K562 treated with DMSO at 1 percent for 24 hours (cell line): Measurements from ENCODE around the gene ATF7. TPM values are rescaled to one million over a fixed set of nuclear protein-coding genes. Genes with fewer than 3 reads are reported as not detected.

Experiments
- total RNA-seq: library from RNA; unstranded; fragments of 300-600 nt; gene quantifications from 2 replicates; pipeline ENCODE4 v1.2.3, GENCODE V29; 2022; ENCODE audit warnings: low read depth; ENCODE audit not compliant: insufficient read depth

The ATF7 gene
- total RNA-seq: 9.2 and 11.3 TPM in 2 replicates

DNA sequence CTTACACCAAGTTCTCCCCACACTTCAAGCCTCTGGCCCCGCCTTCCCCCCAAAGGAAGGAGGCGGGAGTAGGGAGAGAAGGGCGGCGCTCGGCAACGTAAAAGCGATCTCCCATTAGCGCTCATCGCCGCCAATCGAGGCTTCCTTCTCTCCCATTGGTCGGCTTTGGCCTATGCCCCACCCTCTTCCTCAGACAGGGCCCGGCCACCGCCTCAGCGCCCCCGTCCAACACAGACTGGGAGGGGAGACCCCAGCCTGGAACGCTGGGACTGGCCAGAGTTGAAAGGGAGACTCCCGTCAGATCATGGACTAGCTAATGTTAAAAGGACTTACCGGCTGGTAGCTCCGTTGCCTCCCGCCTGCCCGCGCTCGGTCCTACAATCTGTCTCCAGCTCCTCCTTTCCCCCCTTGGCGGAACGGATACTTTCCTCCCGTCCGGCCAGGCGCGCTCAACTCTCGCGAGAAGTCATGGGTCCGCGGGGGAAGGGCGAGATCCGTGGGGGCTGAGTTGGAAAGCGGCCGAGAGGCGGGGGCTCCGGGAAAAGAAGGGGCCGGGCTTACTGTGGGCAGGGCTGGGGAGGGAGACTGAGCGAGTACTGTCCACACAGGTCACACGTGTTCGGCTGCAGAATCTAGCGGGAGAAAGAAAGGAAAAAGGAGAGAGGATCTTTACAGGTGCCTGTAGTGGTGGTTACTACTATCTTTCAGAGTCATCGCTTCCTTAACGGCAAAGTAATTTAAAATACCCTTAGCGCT lies at the start of gene ATF7:
TSS of gene ATF7 (minus strand) at position 437 of the 756 bp plus-strand sequence. CDS start 25,382 bp downstream, outside the sequence.

DNA sequence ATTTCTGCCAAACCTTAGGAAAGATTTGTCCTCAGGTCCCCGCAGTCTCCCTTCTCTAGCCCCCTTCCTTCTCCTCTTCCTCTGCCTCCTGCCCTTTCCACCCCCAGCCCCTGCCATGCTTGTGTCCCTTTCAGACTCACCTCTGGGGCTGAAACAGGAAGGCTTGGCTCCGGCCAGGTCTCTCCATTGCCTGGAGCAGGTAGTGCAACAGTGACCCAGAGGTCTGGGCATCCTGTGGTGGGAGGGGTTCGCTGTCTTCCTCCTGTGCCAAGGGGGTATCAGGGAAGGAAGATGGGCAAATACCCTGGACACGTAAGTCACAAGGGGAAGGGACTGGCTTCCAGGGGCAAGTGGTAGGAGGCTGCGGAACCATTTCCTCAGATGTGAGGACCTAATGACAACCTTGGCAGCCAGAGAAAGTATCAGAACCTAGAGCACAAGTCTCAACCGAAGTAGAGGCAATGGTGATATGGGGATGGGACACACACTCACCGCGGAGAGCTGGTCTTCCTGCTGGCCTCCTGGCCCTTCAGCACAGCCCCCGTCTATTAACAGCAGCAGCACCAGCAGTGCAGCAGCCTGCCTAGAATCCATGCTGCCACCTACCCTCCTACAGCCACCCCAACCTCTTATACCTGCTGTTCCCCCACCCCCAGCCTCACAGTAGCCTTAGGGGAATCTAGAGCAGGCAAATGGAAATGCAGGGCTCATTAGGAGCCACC lies 119.1 kb downstream of the ATF7 start, which contains the start of gene NPFF:
TSS of gene NPFF (minus strand) at position 604 of the 722 bp plus-strand sequence. CDS start at position 594, 10 bp downstream.

DNA sequence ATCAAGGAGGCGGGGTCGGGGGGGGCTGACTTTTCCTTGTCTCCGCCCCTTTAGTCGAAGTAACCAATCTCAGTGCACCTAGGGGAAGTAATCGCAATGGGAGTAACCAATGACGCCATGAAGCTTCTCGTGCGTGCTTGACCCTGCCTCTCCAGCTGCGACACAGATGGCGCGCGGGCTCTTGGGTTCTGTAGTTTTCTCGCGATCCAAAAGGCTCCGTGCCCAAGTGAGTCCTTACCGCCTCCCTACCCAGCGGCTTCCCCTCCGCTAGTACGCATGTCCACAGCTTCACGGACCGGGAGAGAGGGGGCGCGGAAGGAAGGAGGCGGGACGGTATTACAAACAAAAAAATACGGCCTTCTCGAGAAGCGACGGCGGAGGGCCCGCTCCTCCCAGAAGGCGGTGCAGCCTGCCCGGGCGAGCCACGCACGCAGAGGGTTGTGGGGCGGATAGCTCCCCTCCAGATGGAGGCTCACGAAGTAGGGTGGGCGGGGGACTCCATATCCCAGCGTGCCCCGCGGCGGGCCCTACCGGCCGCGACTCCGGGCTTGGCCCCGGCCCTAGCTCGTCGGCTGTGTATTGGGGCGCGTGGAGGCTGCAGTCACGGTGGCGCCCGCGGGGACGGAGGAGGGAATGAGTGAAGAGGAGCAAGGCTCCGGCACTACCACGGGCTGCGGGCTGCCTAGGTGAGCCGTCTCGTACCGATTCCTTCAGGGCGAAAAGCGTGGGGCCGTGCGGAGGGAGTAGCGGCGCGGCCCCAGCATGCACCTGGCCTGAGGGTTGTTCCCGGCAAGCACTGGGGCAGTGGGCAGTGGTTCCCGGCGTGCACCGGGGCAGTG lies 125.2 kb downstream of the ATF7 start, which contains the start of gene TARBP2:
TSS of gene TARBP2 (plus strand) at position 508 of the 839 bp plus-strand sequence. CDS start at position 634, 126 bp downstream.

DNA sequence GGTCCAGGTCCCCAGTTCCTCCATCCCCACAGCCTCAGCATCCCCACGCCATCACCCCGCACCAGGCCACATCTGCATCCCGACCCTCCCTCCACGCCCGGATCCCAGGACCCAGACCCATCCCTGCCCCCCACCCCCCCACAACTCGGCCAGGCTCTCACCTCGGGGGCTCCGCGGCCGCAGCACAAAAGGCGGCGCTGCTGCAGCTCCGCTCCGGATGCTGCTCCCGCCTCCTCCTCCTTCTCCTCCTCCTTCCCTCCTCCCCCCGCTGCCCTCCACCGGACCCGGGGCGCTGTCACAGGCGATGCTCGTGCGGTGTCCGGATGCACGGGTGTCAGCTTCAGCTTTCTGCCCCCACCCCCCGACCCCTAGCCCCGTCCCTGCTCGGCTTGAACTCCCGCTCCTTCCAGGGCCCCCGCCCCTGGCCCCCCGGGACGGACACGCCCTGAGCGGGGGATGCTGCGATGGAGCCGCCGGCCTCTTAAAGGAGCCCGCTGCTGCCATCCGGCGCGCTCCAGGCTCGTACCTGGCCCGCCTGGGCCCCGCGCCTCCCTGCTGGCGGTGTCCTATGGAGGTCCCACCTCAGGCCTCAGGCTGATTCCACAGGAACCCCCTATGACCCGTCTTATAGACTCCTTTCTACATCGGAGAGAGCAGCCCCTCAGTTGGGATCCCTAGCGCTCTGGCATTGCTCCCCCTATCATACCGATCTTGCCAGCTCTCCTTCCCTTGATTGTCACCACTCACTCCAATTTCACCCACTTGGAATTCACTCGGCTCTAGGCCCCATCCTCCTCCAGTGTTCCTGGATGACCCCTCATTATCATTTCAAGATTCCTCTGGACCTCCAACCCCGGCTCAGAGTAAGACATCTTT lies 126.7 kb downstream of the ATF7 start, which contains the start of gene MAP3K12:
TSS of gene MAP3K12 (minus strand) at position 193 of the 876 bp plus-strand sequence. CDS start 12,067 bp downstream, outside the sequence.

Other genes starting within 250 kb of the ATF7 start
- 28.2 and 29.2 TPM in 2 replicates for gene SP1, start 246.2 kb downstream of the ATF7 start, total RNA-seq
- 44.0 and 52.1 TPM in 2 replicates for gene AMHR2, start 202.5 kb downstream of the ATF7 start, total RNA-seq
- gene PRR13, start 184.6 kb downstream of the ATF7 start, total RNA-seq: 257 and 263 TPM in 2 replicates
- 966 and 972 TPM in 2 replicates for gene PCBP2, start 174.3 kb downstream of the ATF7 start, total RNA-seq
- gene MAP3K12, start 126.9 kb downstream of the ATF7 start, total RNA-seq: 1.5 and 4.7 TPM in 2 replicates
- gene TARBP2, start 125.1 kb downstream of the ATF7 start, total RNA-seq: 61.8 and 66.9 TPM in 2 replicates
- gene NPFF, start 118.9 kb downstream of the ATF7 start, total RNA-seq: not detected in 2 replicates
- gene ATP5MC2, start 49.7 kb upstream of the ATF7 start, total RNA-seq: 452 and 456 TPM in 2 replicates
- gene CALCOCO1, start 101.1 kb upstream of the ATF7 start, total RNA-seq: 37.8 and 38.3 TPM in 2 replicates
- not detected in 2 replicates for gene CISTR, start 125.6 kb upstream of the ATF7 start, total RNA-seq